Right lobe of liver (tissue), 6 donors: ENCODE data around the gene LUZP2. TPM values are rescaled to one million over a fixed set of nuclear protein-coding genes. Genes with fewer than 3 reads are reported as not detected.

ENCODE experiments used
- ATAC-seq, 4 donors: fragments of 200-7000 bp; cut with Tn5 transposase; one replicate each; pipeline ENCODE4 v1.9.1; 2020; ENCODE audit warnings: mild to moderate bottlenecking in 4 of 4, moderate library complexity in 4 of 4
- DNase-seq, 3 donors: peaks; one replicate each; pipeline ENCODE4 v3.0.0-alpha.2; 2020
- H3K27ac ChIP-seq, 3 donors: fragments of 200-600 bp; one replicate each; pipeline ENCODE4 v1.8.0; 2022
- H3K27me3 ChIP-seq, 2 donors: fragments of 200-600 bp; one replicate each; pipeline ENCODE4 v1.8.0; 2022
- H3K36me3 ChIP-seq, 4 donors: fragments of 200-600 bp; sonication (generic) in 1 of 4; one replicate each; pipeline versions ENCODE4 v1.5.1 to v1.8.0; 2017 to 2022; ENCODE audit warnings: control low read depth in 1 of 4
- H3K4me1 ChIP-seq, 4 donors: fragments of 200-600 bp; sonication (generic) in 1 of 4; one replicate each; pipeline versions ENCODE4 v1.5.1 to v1.8.0; 2017 to 2022; ENCODE audit warnings: control low read depth in 1 of 4
- H3K4me3 ChIP-seq, 3 donors: fragments of 200-600 bp; one replicate each; pipeline ENCODE4 v1.8.0; 2022
- H3K9me3 ChIP-seq, 4 donors: fragments of 200-600 bp; sonication (generic) in 1 of 4; one replicate each; pipeline versions ENCODE4 v1.5.1 to v1.8.0; 2017 to 2022; ENCODE audit warnings: control low read depth in 1 of 4
- CTCF ChIP-seq, 4 donors: fragments of 200-600 bp in 3 of 4; fragments of 450-650 bp in 1 of 4; IDR thresholded peaks; one replicate each; pipeline versions ENCODE4 v1.5.1 to v1.8.0; 2016 to 2022; ENCODE audit warnings: antibody characterized with exemption in 4 of 4, mild to moderate bottlenecking in 2 of 4
- POLR2A ChIP-seq: fragments of 450-650 bp; IDR thresholded peaks from one replicate; pipeline ENCODE4 v1.6.1; 2017; ENCODE audit warnings: antibody characterized with exemption, mild to moderate bottlenecking
- WGBS: methylation state at CpG from one replicate; pipeline ENCODE4 v1.1.6; 2018; ENCODE audit warnings: low coverage, low lambda C conversion rate; ENCODE audit not compliant: insufficient coverage; ENCODE audit errors: missing lambda C conversion rate; 5-methylcytosine and 5-hydroxymethylcytosine counted together
- intact Hi-C, 2 donors: fragments of 100-400 bp; cut with DNase I; formaldehyde crosslinking; loops; one replicate each; pipeline versions ENCODE4 v1.11.2 to v1.14.1; 2022
- total RNA-seq, 6 experiments: library from RNA; depleted of rRNA in 2 of 6; stranded (reverse); fragments of >200 nt in 2 of 6; fragmentation: NEBNext Ultra II Directional in 3 of 6; extraction: Animal tissue kit (Norgen Biotek cat#: 25700) in 3 of 6; gene quantifications; one replicate each; pipeline versions ENCODE4 v1.1.0 to v1.2.4, GENCODE V29; 2016 to 2023
- donor health status: DM: no; HTN: yes; CAD: no.
- donor health status: DM: no; HTN: no; CAD: no.
- donor health status: DM: no; HTN: no; CAD: no.
- donor health status: DM: no; HTN: yes; CAD: no.
- donor health status: DM: no; HTN: yes; CAD: no.

Gene LUZP2
- total RNA-seq, 6 experiments from 2014 or later: not detected

- intact Hi-C loops: no loop called here
- no peaks in the 10 kb centered on the region for H3K36me3 ChIP-seq
- H3K27me3 ChIP-seq: no peaks in the 10 kb centered on the region
- WGBS: 8% methylated on average over 2 of the region's 2 CpGs
- TF ChIP-seq CTCF (IDR thresholded peaks at IDR 0.05): no peak
- TF ChIP-seq POLR2A: no peak
- H3K27ac ChIP-seq: no peak overlapping the region
- H3K4me3 ChIP-seq: no peak overlapping the region
- no peaks in the 10 kb centered on the region for H3K9me3 ChIP-seq
- ATAC-seq: peak; percentile 78 to 93 (median 90)
- H3K4me1 ChIP-seq: peaks cover 0 to 14% (median 0%) of the 10 kb centered on the region in 4 donors
- no peak for DNase-seq
Observed at GRCh38 chr11:24842308-24842707, 345.5 kb downstream of the LUZP2 start.

GRCh38 chr11:24844406-24844805, 347.6 kb downstream of the LUZP2 start:
- no peak for TF ChIP-seq POLR2A
- TF ChIP-seq CTCF (IDR thresholded peaks at IDR 0.05): no peak
- ATAC-seq: no peak
- no peak for DNase-seq
- intact Hi-C loops: no loop called here
- Histone ChIP-seq H3K4me1 (peaks cover 0 to 14% (median 0%) of the 10 kb centered on the region in 4 donors), H3K27me3 (no peaks in the 10 kb centered on the region), H3K27ac (no peak overlapping the region), H3K9me3 (no peaks in the 10 kb centered on the region), H3K36me3 (no peaks in the 10 kb centered on the region), H3K4me3 (no peak overlapping the region)
- no CpG with 5 or more reads among the region's 1 CpG for WGBS

GRCh38 chr11:24848857-24849256, 352.0 kb downstream of the LUZP2 start:
- H3K27ac ChIP-seq: no peak overlapping the region
- H3K36me3 ChIP-seq: no peaks in the 10 kb centered on the region
- H3K4me3 ChIP-seq: no peak overlapping the region
- no peak for DNase-seq
- H3K4me1 ChIP-seq: no peaks in the 10 kb centered on the region
- H3K9me3 ChIP-seq: no peaks in the 10 kb centered on the region
- intact Hi-C loops: no loop called here
- H3K27me3 ChIP-seq: no peaks in the 10 kb centered on the region
- ATAC-seq: no peak
- WGBS: 90% methylated on average over 1 of the region's 1 CpG
- no peak for TF ChIP-seq POLR2A
- TF ChIP-seq CTCF (IDR thresholded peaks at IDR 0.05): no peak

GRCh38 chr11:24855951-24856350, 359.1 kb downstream of the LUZP2 start:
- H3K4me1 ChIP-seq: no peaks in the 10 kb centered on the region
- no peak for TF ChIP-seq POLR2A
- TF ChIP-seq CTCF (IDR thresholded peaks at IDR 0.05): no peak
- H3K9me3 ChIP-seq: no peaks in the 10 kb centered on the region
- no peaks in the 10 kb centered on the region for H3K36me3 ChIP-seq
- no peak for DNase-seq
- no peak for ATAC-seq
- no peaks in the 10 kb centered on the region for H3K27me3 ChIP-seq
- intact Hi-C loops: no loop called here
- H3K4me3 ChIP-seq: no peak overlapping the region
- no peak overlapping the region for H3K27ac ChIP-seq

GRCh38 chr11:24859801-24860300, 363.0 kb downstream of the LUZP2 start:
- ATAC-seq (no peak), DNase-seq (no peak)
- intact Hi-C loops: no loop called here
- H3K4me3 ChIP-seq: no peak overlapping the region
- TF ChIP-seq CTCF (IDR thresholded peaks at IDR 0.05): no peak
- TF ChIP-seq POLR2A: no peak
- H3K27me3 ChIP-seq: no peaks in the 10 kb centered on the region
- no peaks in the 10 kb centered on the region for H3K9me3 ChIP-seq
- H3K36me3 ChIP-seq: no peaks in the 10 kb centered on the region
- H3K27ac ChIP-seq: no peak overlapping the region
- no peaks in the 10 kb centered on the region for H3K4me1 ChIP-seq
- 92% methylated on average over 2 of the region's 9 CpGs for WGBS
